ENCODE data around the gene EMILIN2. TPM values are rescaled to one million over a fixed set of nuclear protein-coding genes. Genes with fewer than 3 reads are reported as not detected.

Gene EMILIN2
- total and polyA plus RNA-seq, 2 of the 8 experiments (the other 6 are each of a cell fraction or from before 2014, with no cell fraction given), result 6.0 to 7.5 TPM

DNA sequence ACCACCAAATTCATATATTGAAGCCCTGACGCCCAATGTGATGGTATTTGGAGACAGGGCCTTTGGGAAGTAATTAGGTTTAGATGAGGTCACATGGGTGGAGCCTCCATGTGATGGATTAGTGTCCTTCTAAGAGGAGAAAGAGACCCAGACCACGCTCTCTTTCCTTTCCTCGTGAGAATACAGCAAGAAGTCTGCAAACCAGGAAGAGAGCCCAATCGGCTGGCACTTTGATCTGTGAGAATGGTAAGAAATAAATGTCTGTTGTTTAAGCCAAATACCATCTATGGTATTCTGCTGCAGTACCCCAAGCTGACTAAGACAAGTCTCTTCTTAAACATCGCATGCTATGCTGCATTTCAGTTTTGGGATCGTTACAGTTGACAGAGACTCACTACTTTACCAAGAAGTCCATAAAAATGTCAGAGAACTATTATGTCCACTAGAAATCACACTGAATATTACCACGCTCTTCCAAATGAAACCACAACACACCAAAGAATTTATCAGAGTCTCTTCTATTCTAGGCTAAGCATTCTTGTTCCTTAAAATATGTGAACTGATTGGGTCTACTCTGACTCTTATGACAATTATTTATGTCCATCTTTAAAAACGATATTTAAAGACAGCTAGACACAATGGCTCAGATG is 117.7 kb downstream of the EMILIN2 start (continued):
- TF ChIP-seq RXRA (IDR thresholded peaks at IDR 0.05; ENCODE audit: insufficient read depth, low read depth, low read length) (no peak), ATF3 (IDR thresholded peaks at IDR 0.05; ENCODE audit: insufficient read depth, low read depth, low read length) (no peak), EP300 (IDR thresholded peaks at IDR 0.05; ENCODE audit: borderline replicate concordance in 1 of 2, low read depth in 2 of 2, low read length in 2 of 2) (no peak)

Other genes with a start within 250 kb of the EMILIN2 start
- gene SMCHD1, start 191.3 kb upstream of the EMILIN2 start, total RNA-seq (2021; fragmentation: NEBNext Ultra II Directional; extraction: Animal tissue kit (Norgen Biotek cat#: 25700)), result 32.0 and 32.4 TPM in 2 replicates
- gene SMCHD1, start 191.3 kb upstream of the EMILIN2 start, polyA plus RNA-seq (2011; rRNA removed), result 4.5 and 9.3 TPM in 2 replicates
- 13.8 and 14.2 TPM in 2 replicates for gene LPIN2, start 166.1 kb downstream of the EMILIN2 start, total RNA-seq (2021; fragmentation: NEBNext Ultra II Directional; extraction: Animal tissue kit (Norgen Biotek cat#: 25700))
- 7.4 and 7.7 TPM in 2 replicates for gene LPIN2, start 166.1 kb downstream of the EMILIN2 start, polyA plus RNA-seq (2011; rRNA removed)